Neural cell (in vitro differentiated cells): ENCODE results near the gene WDR38. TPM values are rescaled to one million over a fixed set of nuclear protein-coding genes. Genes with fewer than 3 reads are reported as not detected.

Experiments used
- H2AFZ ChIP-seq: fragments of 200-600, 300-800 bp; sonication (generic), shearing (Covaris generic); 2 replicates; pipeline ENCODE4 v1.6.0; 2014; ENCODE audit warnings: low read depth, mild to moderate bottlenecking, antibody characterized with exemption, low read length, moderate library complexity
- H3F3A ChIP-seq: fragments of 200-600 bp; shearing (Covaris generic); 2 replicates; pipeline ENCODE4 v1.6.1; 2016; ENCODE audit warnings: mild to moderate bottlenecking, moderate library complexity, mixed read lengths, antibody characterized with exemption, low read length; ENCODE audit not compliant: insufficient read depth, poor library complexity, severe bottlenecking
- H3K27ac ChIP-seq: fragments of 200-600, 300-800 bp; sonication (generic), shearing (Covaris generic); 2 replicates; pipeline ENCODE4 v1.5.1; 2014; ENCODE audit warnings: mild to moderate bottlenecking, low read length, moderate library complexity
- H3K27me3 ChIP-seq: fragments of 300-800, 200-600 bp; sonication (generic), shearing (Covaris generic); 2 replicates; pipeline ENCODE4 v1.6.0; 2014; ENCODE audit warnings: mild to moderate bottlenecking, low read depth, low read length, moderate library complexity; ENCODE audit not compliant: insufficient read depth
- H3K36me3 ChIP-seq: fragments of 300-800, 200-600 bp; sonication (generic), shearing (Covaris generic); 2 replicates; pipeline ENCODE4 v1.5.1; 2014; ENCODE audit warnings: mild to moderate bottlenecking, antibody characterized with exemption, low read length, moderate library complexity; ENCODE audit not compliant: insufficient read depth
- H3K4me2 ChIP-seq: fragments of 300-800, 200-600 bp; sonication (generic), shearing (Covaris generic); 2 replicates; pipeline ENCODE4 v1.6.0; 2014; ENCODE audit warnings: mild to moderate bottlenecking, low read length
- H3K4me3 ChIP-seq: fragments of 300-800, 200-600 bp; sonication (generic), shearing (Covaris generic); 2 replicates; pipeline ENCODE4 v1.5.1; 2014; ENCODE audit warnings: mild to moderate bottlenecking, low read length, moderate library complexity
- H3K79me2 ChIP-seq: fragments of 200-600 bp; shearing (Covaris generic); replicated peaks from 2 replicates; pipeline ENCODE4 v1.6.0; 2014; ENCODE audit warnings: mild to moderate bottlenecking, low read length, moderate library complexity; ENCODE audit not compliant: insufficient read depth
- H3K9ac ChIP-seq: fragments of 300-800, 200-600 bp; sonication (generic), shearing (Covaris generic); 2 replicates; pipeline ENCODE4 v1.6.1; 2016; ENCODE audit warnings: mild to moderate bottlenecking, low read length, mixed read lengths
- H3K9me2 ChIP-seq: fragments of 200-600 bp; shearing (Covaris generic); 2 replicates; pipeline ENCODE4 v1.6.1; 2016; ENCODE audit warnings: mild to moderate bottlenecking, low read length, mixed read lengths; ENCODE audit not compliant: insufficient read depth
- H3K9me3 ChIP-seq: fragments of 200-600, 300-800 bp; sonication (generic), shearing (Covaris generic); 2 replicates; pipeline ENCODE4 v1.6.1; 2016; ENCODE audit warnings: mild to moderate bottlenecking, mixed run types, low read length, moderate library complexity, mixed read lengths
- H4K20me1 ChIP-seq: fragments of 200-600 bp; shearing (Covaris generic); 2 replicates; pipeline ENCODE4 v1.6.1; 2016; ENCODE audit warnings: mild to moderate bottlenecking, mixed run types; ENCODE audit not compliant: insufficient read depth
- CTCF ChIP-seq: fragments of 450-650 bp; IDR thresholded peaks from 2 replicates; pipeline ENCODE4 v1.5.1; 2014; ENCODE audit warnings: antibody characterized with exemption, mild to moderate bottlenecking, moderate library complexity; ENCODE audit not compliant: poor library complexity, severe bottlenecking
- EP300 ChIP-seq: fragments of 450-650 bp; conservative IDR thresholded peaks from 2 replicates; pipeline ENCODE4 v1.6.1; 2014; ENCODE audit warnings: antibody characterized with exemption, mild to moderate bottlenecking, moderate library complexity; ENCODE audit not compliant: poor library complexity, severe bottlenecking
- EZH2 ChIP-seq: fragments of 200-600, 300-800 bp; shearing (Covaris generic), sonication (generic); IDR thresholded peaks from 2 replicates; pipeline ENCODE4 v1.6.1; 2014; ENCODE audit warnings: antibody characterized with exemption, low read length, borderline replicate concordance, mild to moderate bottlenecking; ENCODE audit not compliant: insufficient read depth, poor library complexity, severe bottlenecking
- MXI1 ChIP-seq: fragments of 450-650 bp; conservative IDR thresholded peaks from 2 replicates; pipeline ENCODE4 v1.6.1; 2014; ENCODE audit warnings: antibody characterized with exemption, mild to moderate bottlenecking; ENCODE audit not compliant: poor library complexity, severe bottlenecking
- POLR2AphosphoS5 ChIP-seq: IDR thresholded peaks from 2 replicates; pipeline ENCODE4 v1.6.1; 2012
- RAD21 ChIP-seq: fragments of 450-650 bp; conservative IDR thresholded peaks from 2 replicates; pipeline ENCODE4 v1.6.1; 2014; ENCODE audit warnings: antibody characterized with exemption, mild to moderate bottlenecking, moderate library complexity
- SMC3 ChIP-seq: fragments of 450-650 bp; conservative IDR thresholded peaks from 2 replicates; pipeline ENCODE4 v1.6.1; 2014; ENCODE audit warnings: antibody characterized with exemption, mild to moderate bottlenecking, moderate library complexity; ENCODE audit not compliant: poor library complexity
- TAF1 ChIP-seq: IDR thresholded peaks from 2 replicates; pipeline ENCODE4 v1.6.1; 2012; ENCODE audit warnings: low read depth
- polyA plus RNA-seq: library from polyadenylated mRNA; depleted of rRNA; stranded (reverse); fragments of >200 nt; gene quantifications from 2 replicates; pipeline ENCODE4 v1.2.3, GENCODE V29; 2014
- TF ChIP-seq, protein P1 (sequence below): IDR thresholded peaks from 2 replicates; pipeline ENCODE4 v1.6.1; 2012; ENCODE audit warnings: borderline replicate concordance

The WDR38 gene
- polyA plus RNA-seq, 1 donor from 2014 or later, result not detected

GRCh38 chr9:124828489-124829333 is 24.5 kb upstream of the WDR38 start:
- Histone ChIP-seq H3K79me2 (no peaks in the 10 kb centered on the region), H3K36me3 (no peaks in the 10 kb centered on the region), H3K27ac (no peak overlapping the region), H3K9me3 (no peaks in the 10 kb centered on the region), H3K4me3 (no peak overlapping the region), H2AFZ (no peak overlapping the region), H3K27me3 (no peaks in the 10 kb centered on the region), H3K4me2 (no peak overlapping the region), H3K9ac (no peak overlapping the region), H3F3A (no peaks in the 10 kb centered on the region), H4K20me1 (no peaks in the 10 kb centered on the region), H3K9me2 (no peaks in the 10 kb centered on the region)
- TF ChIP-seq EZH2 (no peak), MXI1 (no peak), SMC3 (no peak), CTCF (no peak), RAD21 (no peak), EP300 (no peak), TAF1 (no peak), POLR2AphosphoS5 (no peak)
- TF ChIP-seq, protein P1, sequence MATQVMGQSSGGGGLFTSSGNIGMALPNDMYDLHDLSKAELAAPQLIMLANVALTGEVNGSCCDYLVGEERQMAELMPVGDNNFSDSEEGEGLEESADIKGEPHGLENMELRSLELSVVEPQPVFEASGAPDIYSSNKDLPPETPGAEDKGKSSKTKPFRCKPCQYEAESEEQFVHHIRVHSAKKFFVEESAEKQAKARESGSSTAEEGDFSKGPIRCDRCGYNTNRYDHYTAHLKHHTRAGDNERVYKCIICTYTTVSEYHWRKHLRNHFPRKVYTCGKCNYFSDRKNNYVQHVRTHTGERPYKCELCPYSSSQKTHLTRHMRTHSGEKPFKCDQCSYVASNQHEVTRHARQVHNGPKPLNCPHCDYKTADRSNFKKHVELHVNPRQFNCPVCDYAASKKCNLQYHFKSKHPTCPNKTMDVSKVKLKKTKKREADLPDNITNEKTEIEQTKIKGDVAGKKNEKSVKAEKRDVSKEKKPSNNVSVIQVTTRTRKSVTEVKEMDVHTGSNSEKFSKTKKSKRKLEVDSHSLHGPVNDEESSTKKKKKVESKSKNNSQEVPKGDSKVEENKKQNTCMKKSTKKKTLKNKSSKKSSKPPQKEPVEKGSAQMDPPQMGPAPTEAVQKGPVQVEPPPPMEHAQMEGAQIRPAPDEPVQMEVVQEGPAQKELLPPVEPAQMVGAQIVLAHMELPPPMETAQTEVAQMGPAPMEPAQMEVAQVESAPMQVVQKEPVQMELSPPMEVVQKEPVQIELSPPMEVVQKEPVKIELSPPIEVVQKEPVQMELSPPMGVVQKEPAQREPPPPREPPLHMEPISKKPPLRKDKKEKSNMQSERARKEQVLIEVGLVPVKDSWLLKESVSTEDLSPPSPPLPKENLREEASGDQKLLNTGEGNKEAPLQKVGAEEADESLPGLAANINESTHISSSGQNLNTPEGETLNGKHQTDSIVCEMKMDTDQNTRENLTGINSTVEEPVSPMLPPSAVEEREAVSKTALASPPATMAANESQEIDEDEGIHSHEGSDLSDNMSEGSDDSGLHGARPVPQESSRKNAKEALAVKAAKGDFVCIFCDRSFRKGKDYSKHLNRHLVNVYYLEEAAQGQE, result no peak

DNA sequence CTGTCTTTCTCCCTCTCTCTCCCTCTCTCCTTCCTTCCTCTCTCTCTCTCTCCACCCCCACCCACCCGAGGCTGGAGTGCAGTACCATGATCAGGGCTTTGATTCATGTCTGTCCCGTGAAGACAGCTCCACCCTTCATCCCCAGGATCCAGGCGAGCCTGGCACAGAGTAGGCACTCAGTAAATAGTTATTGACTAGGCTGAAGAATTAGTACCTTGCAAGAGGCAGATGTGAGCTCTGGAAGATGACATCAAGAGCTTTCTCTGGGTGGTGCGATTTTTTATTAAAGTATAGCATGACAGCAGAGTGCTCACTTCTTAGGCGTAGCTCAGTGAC is 24.0 kb upstream of the WDR38 start:
- Histone ChIP-seq H3K4me2 (no peak overlapping the region), H3K9ac (no peak overlapping the region), H3K27ac (no peak overlapping the region), H4K20me1 (no peaks in the 10 kb centered on the region), H3K9me2 (no peaks in the 10 kb centered on the region), H3K27me3 (no peaks in the 10 kb centered on the region), H3K9me3 (no peaks in the 10 kb centered on the region), H3K4me3 (no peak overlapping the region), H3F3A (no peaks in the 10 kb centered on the region), H3K79me2 (no peaks in the 10 kb centered on the region), H2AFZ (no peak overlapping the region), H3K36me3 (no peaks in the 10 kb centered on the region)
- TF ChIP-seq, protein P1, result no peak
